Chondrocyte (in vitro differentiated cells): ENCODE results near the gene DYRK4. TPM values are rescaled to one million over a fixed set of nuclear protein-coding genes. Genes with fewer than 3 reads are reported as not detected.

Experiments
- DNase-seq: peaks from one replicate; pipeline ENCODE4 v3.0.0; 2021; ENCODE audit warnings: mixed read lengths, low spot score
- H3K27ac Mint-ChIP-seq: one replicate; pipeline ENCODE4 v1.8.0; 2021; ENCODE audit warnings: mild to moderate bottlenecking, moderate library complexity, mixed read lengths; ENCODE audit not compliant: unreplicated experiment
- H3K27me3 Mint-ChIP-seq: 2 replicates; pipeline ENCODE4 v1.8.0; 2021; ENCODE audit warnings: low read depth, mixed read lengths
- H3K36me3 Mint-ChIP-seq: 2 replicates; pipeline ENCODE4 v1.8.0; 2021; ENCODE audit warnings: low read depth, mixed read lengths
- H3K4me1 Mint-ChIP-seq: 2 replicates; pipeline ENCODE4 v1.8.0; 2021; ENCODE audit warnings: low read depth, mild to moderate bottlenecking, mixed read lengths
- H3K4me3 Mint-ChIP-seq: one replicate; pipeline ENCODE4 v1.8.0; 2021; ENCODE audit warnings: mild to moderate bottlenecking, moderate library complexity, mixed read lengths; ENCODE audit not compliant: unreplicated experiment
- H3K9me3 Mint-ChIP-seq: 2 replicates; pipeline ENCODE4 v1.8.0; 2021; ENCODE audit warnings: low read depth, mixed read lengths
- total RNA-seq: library from RNA; stranded (reverse); gene quantifications from 3 replicates; pipeline ENCODE4 v1.2.1, GENCODE V29; 2021
- TF ChIP-seq, protein P1 (sequence below): fragments of 200-600 bp; sonication (generic); IDR thresholded peaks from 2 replicates; pipeline ENCODE4 v1.5.0; 2021; ENCODE audit warnings: antibody characterized with exemption, mild to moderate bottlenecking, moderate library complexity

The DYRK4 gene
- total RNA-seq, 1 donor from 2014 or later = 37.9 TPM

DNA sequence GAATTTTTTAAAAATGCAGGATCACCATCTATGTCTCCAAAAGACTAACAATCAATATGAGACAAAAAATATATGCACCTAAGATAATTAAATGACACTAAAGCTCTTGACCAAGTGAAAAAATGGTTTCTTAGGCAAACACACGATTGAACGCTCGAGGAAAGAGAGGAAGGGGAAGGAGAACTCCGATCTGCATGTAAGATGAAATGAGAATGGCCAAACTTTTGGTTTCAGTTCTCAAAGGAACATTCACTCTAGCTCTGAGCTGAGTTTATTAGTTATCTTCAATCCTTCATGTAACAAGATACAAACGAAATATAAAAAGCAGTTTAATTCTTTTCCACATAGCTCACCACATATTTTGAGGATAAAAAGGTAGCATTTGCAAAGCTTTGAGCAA is 2.8 kb downstream of the DYRK4 start:
- Mint-ChIP-seq H3K27ac (no peak overlapping the region), H3K4me3 (no peak overlapping the region), H3K4me1 (peaks cover 9% of the 10 kb centered on the region), H3K9me3 (no peaks in the 10 kb centered on the region), H3K36me3 (no peaks in the 10 kb centered on the region), H3K27me3 (no peaks in the 10 kb centered on the region)
- TF ChIP-seq, protein P1, sequence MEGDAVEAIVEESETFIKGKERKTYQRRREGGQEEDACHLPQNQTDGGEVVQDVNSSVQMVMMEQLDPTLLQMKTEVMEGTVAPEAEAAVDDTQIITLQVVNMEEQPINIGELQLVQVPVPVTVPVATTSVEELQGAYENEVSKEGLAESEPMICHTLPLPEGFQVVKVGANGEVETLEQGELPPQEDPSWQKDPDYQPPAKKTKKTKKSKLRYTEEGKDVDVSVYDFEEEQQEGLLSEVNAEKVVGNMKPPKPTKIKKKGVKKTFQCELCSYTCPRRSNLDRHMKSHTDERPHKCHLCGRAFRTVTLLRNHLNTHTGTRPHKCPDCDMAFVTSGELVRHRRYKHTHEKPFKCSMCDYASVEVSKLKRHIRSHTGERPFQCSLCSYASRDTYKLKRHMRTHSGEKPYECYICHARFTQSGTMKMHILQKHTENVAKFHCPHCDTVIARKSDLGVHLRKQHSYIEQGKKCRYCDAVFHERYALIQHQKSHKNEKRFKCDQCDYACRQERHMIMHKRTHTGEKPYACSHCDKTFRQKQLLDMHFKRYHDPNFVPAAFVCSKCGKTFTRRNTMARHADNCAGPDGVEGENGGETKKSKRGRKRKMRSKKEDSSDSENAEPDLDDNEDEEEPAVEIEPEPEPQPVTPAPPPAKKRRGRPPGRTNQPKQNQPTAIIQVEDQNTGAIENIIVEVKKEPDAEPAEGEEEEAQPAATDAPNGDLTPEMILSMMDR = no peak
- no peak for DNase-seq

DNA sequence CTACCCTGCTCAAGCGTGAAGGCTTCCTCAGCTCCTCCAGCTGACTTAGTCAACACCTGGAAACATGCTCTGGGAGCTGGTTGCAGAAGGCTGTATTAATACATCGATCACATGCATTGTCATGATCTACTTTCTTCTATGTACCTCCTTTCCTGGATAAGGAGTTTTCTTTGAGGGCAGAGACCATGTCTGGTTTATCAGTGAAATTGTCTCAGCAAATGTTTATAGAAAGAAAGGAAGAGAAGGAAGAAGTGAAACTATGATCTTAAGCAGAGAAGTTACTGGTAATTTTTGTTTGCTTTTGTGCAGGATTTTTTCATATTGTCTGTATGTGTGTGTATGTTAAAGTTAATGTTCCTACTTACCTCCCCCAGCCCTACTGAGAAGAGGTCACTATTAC is 4.5 kb downstream of the DYRK4 start:
- Mint-ChIP-seq H3K27me3 (no peaks in the 10 kb centered on the region), H3K36me3 (no peaks in the 10 kb centered on the region), H3K9me3 (no peaks in the 10 kb centered on the region), H3K27ac (no peak overlapping the region), H3K4me3 (no peak overlapping the region), H3K4me1 (peaks cover 9% of the 10 kb centered on the region)
- no peak for DNase-seq
- TF ChIP-seq, protein P1 = no peak

- Mint-ChIP-seq H3K27me3 (no peaks in the 10 kb centered on the region), H3K4me1 (peaks cover 6% of the 10 kb centered on the region), H3K36me3 (no peaks in the 10 kb centered on the region), H3K27ac (no peak overlapping the region), H3K4me3 (no peak overlapping the region), H3K9me3 (no peaks in the 10 kb centered on the region)
- no peak for DNase-seq
- TF ChIP-seq, protein P1 = no peak
Measured at GRCh38 chr12:4567073-4567881, 5.3 kb downstream of the DYRK4 start.

- TF ChIP-seq, protein P1 = no peak
- Mint-ChIP-seq H3K27ac (no peak overlapping the region), H3K4me1 (peaks cover 4% of the 10 kb centered on the region), H3K9me3 (no peaks in the 10 kb centered on the region), H3K36me3 (peaks cover 2% of the 10 kb centered on the region), H3K4me3 (no peak overlapping the region), H3K27me3 (no peaks in the 10 kb centered on the region)
- DNase-seq = no peak
Measured at GRCh38 chr12:4569261-4569660, 7.3 kb downstream of the DYRK4 start.

DNA sequence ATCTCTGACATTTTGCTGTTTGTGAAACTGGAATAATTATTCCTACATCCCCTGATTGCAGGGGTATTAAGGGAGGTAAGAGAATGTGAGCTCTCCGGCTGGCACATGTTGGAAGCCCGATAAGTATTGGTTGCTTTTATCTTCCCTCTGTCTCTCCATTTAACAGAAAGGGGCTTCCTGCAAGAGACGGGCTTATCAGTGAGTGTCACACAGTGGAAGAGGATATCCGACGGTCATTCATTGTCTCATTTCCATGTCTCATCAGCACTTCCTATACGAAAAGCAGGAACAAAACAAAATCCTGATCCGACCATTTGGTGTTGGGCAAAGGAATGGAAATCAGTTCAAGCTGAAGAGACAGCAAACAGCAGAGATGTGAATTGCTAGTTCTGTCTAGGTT is 10.7 kb downstream of the DYRK4 start:
- Mint-ChIP-seq H3K36me3 (peaks cover 2% of the 10 kb centered on the region), H3K9me3 (no peaks in the 10 kb centered on the region), H3K27me3 (no peaks in the 10 kb centered on the region), H3K27ac (no peak overlapping the region), H3K4me3 (no peak overlapping the region), H3K4me1 (peaks cover 4% of the 10 kb centered on the region)
- DNase-seq = no peak
- TF ChIP-seq, protein P1 = no peak
